ENCODE measurements around the gene PPP3R1. TPM values are rescaled to one million over a fixed set of nuclear protein-coding genes. Genes with fewer than 3 reads are reported as not detected.

Gene PPP3R1
- total RNA-seq, 1 experiment from 2014 or later, result 70.9 TPM

GRCh38 chr2:68169308-68169707 is 83.0 kb downstream of the PPP3R1 start:
- peaks cover 4% of the 10 kb centered on the region; the same call in 1 of the 2 replicates for H3K4me1 ChIP-seq
- no TSS peak for BruUV-seq (replicated peaks)
- ChIA-PET POLR2A (no interaction called here), CTCF (interaction anchor here (0.5 to 1.0 kb wide), 3 partner anchors 16 to 125 kb away, joined by 3 to 9 read pairs (median 3); no protein-coding TSS in a partner anchor)
- Mint-ChIP-seq H3K9me3 (ENCODE audit: unreplicated experiment) (no peaks in the 10 kb centered on the region), H3K27ac (ENCODE audit: unreplicated experiment) (no peak overlapping the region), H3K36me3 (ENCODE audit: insufficient read depth, unreplicated experiment) (peaks cover 40% of the 10 kb centered on the region), H3K27me3 (ENCODE audit: insufficient read depth, unreplicated experiment) (no peaks in the 10 kb centered on the region), H3K4me3 (ENCODE audit: unreplicated experiment) (no peak overlapping the region), H3K4me1 (ENCODE audit: low read depth, unreplicated experiment) (peaks cover 17% of the 10 kb centered on the region)
- no peak for DNase-seq
- intact Hi-C loops (cut with micrococcal nuclease; ENCODE audit: unreplicated experiment), result no loop called here
- no peak for TF ChIP-seq CTCF (IDR thresholded peaks at IDR 0.05; ENCODE audit: insufficient read depth in 1 of 2, low read depth in 1 of 2, low read length in 1 of 2, severe bottlenecking in 1 of 2, unreplicated experiment in 1 of 2)
- H3K27me3 ChIP-seq (replicated peaks; ENCODE audit: control insufficient read depth, insufficient read depth, low read length), result no peaks in the 10 kb centered on the region
- H3K9me3 ChIP-seq, result no peaks in the 10 kb centered on the region
- H3K36me3 ChIP-seq (ENCODE audit: control insufficient read depth, insufficient read depth, low read length), result peaks cover 1% of the 10 kb centered on the region
- H3K4me3 ChIP-seq (ENCODE audit: low read depth, low read length), result no peak overlapping the region

GRCh38 chr2:68167186-68167585 is 85.1 kb downstream of the PPP3R1 start:
- intact Hi-C loops (cut with micrococcal nuclease; ENCODE audit: unreplicated experiment), result no loop called here
- Histone ChIP-seq H3K4me3 (ENCODE audit: low read depth, low read length) (no peak overlapping the region), H3K4me1 (peaks cover 4% of the 10 kb centered on the region; the same call in 1 of the 2 replicates), H3K36me3 (ENCODE audit: control insufficient read depth, insufficient read depth, low read length) (peaks cover 1% of the 10 kb centered on the region), H3K27me3 (replicated peaks; ENCODE audit: control insufficient read depth, insufficient read depth, low read length) (no peaks in the 10 kb centered on the region), H3K9me3 (no peaks in the 10 kb centered on the region)
- Mint-ChIP-seq H3K27me3 (ENCODE audit: insufficient read depth, unreplicated experiment) (no peaks in the 10 kb centered on the region), H3K4me1 (ENCODE audit: low read depth, unreplicated experiment) (peaks cover 17% of the 10 kb centered on the region), H3K27ac (ENCODE audit: unreplicated experiment) (no peak overlapping the region), H3K4me3 (ENCODE audit: unreplicated experiment) (no peak overlapping the region), H3K9me3 (ENCODE audit: unreplicated experiment) (no peaks in the 10 kb centered on the region), H3K36me3 (ENCODE audit: insufficient read depth, unreplicated experiment) (peaks cover 62% of the 10 kb centered on the region)
- ChIA-PET CTCF (interaction anchor here (0.6 kb wide), 1 partner anchor 15 kb away, joined by 3 read pairs; no protein-coding TSS in a partner anchor), POLR2A (interaction anchor here (2.0 kb wide), 1 partner anchor 10 kb away, joined by 7 read pairs; the partner anchor contains the start of gene PNO1)
- TF ChIP-seq CTCF (IDR thresholded peaks at IDR 0.05; ENCODE audit: insufficient read depth in 1 of 2, low read depth in 1 of 2, low read length in 1 of 2, severe bottlenecking in 1 of 2, unreplicated experiment in 1 of 2), result no peak
- no TSS peak for BruUV-seq (replicated peaks)
- DNase-seq, result no peak

- no peak overlapping the region for H3K27ac Mint-ChIP-seq (ENCODE audit: unreplicated experiment)
- peaks cover 17% of the 10 kb centered on the region for H3K4me1 Mint-ChIP-seq (ENCODE audit: low read depth, unreplicated experiment)
- no peaks in the 10 kb centered on the region for H3K9me3 Mint-ChIP-seq (ENCODE audit: unreplicated experiment)
- peaks cover 88% of the 10 kb centered on the region for H3K36me3 Mint-ChIP-seq (ENCODE audit: insufficient read depth, unreplicated experiment)
- ChIA-PET CTCF (no interaction called here), POLR2A (no interaction called here)
- H3K27me3 ChIP-seq (replicated peaks; ENCODE audit: control insufficient read depth, insufficient read depth, low read length), result no peaks in the 10 kb centered on the region
- BruUV-seq (replicated peaks), result no TSS peak
- H3K4me3 ChIP-seq (ENCODE audit: low read depth, low read length), result no peak overlapping the region
- H3K27me3 Mint-ChIP-seq (ENCODE audit: insufficient read depth, unreplicated experiment), result no peaks in the 10 kb centered on the region
- no peaks in the 10 kb centered on the region for H3K9me3 ChIP-seq
- H3K36me3 ChIP-seq (ENCODE audit: control insufficient read depth, insufficient read depth, low read length), result no peaks in the 10 kb centered on the region
- DNase-seq, result no peak
- intact Hi-C loops (cut with micrococcal nuclease; ENCODE audit: unreplicated experiment), result no loop called here
- peaks cover 4% of the 10 kb centered on the region; the same call in 1 of the 2 replicates for H3K4me1 ChIP-seq
- TF ChIP-seq CTCF (IDR thresholded peaks at IDR 0.05; ENCODE audit: insufficient read depth in 1 of 2, low read depth in 1 of 2, low read length in 1 of 2, severe bottlenecking in 1 of 2, unreplicated experiment in 1 of 2), result no peak
- H3K4me3 Mint-ChIP-seq (ENCODE audit: unreplicated experiment), result no peak overlapping the region
Measured at GRCh38 chr2:68163641-68164040, 88.7 kb downstream of the PPP3R1 start.
